Tibial nerve (tissue), 4 donors: Measurements from ENCODE around the gene TOM1L2. TPM values are rescaled to one million over a fixed set of nuclear protein-coding genes. Genes with fewer than 3 reads are reported as not detected.

Experiments
- DNase-seq, 2 donors: peaks; one replicate each; pipeline ENCODE4 v3.0.0-alpha.2; 2019; ENCODE audit warnings: low spot score in 2 of 2
- H3K27ac ChIP-seq, 4 donors: fragments of 200-600 bp; sonication (generic) in 3 of 4; one replicate each; pipeline ENCODE4 v1.5.1; 2017 to 2019; ENCODE audit warnings: mild to moderate bottlenecking in 1 of 4
- H3K27me3 ChIP-seq, 2 donors: fragments of 200-600 bp; sonication (generic) in 1 of 2; one replicate each; pipeline versions ENCODE4 v1.5.1 to v1.6.0; 2017 to 2019
- H3K36me3 ChIP-seq, 3 donors: fragments of 200-600 bp; sonication (generic); one replicate each; pipeline ENCODE4 v1.5.1; 2018 to 2019
- H3K4me1 ChIP-seq, 4 donors: fragments of 200-600 bp; sonication (generic) in 3 of 4; one replicate each; pipeline ENCODE4 v1.5.1; 2017 to 2019
- H3K4me3 ChIP-seq, 4 donors: fragments of 200-600 bp; sonication (generic) in 3 of 4; one replicate each; pipeline ENCODE4 v1.5.1; 2017 to 2019; ENCODE audit warnings: mild to moderate bottlenecking in 1 of 4, moderate library complexity in 1 of 4
- H3K9me3 ChIP-seq, 4 donors: fragments of 200-600 bp; sonication (generic) in 3 of 4; one replicate each; pipeline ENCODE4 v1.5.1; 2017 to 2019
- CTCF ChIP-seq, 5 experiments: fragments of 200-600 bp in 3 of 5; fragments of 450-650 bp in 2 of 5; sonication (generic) in 3 of 5; IDR thresholded peaks; one replicate each; pipeline ENCODE4 v1.5.1; 2016 to 2019; ENCODE audit warnings: antibody characterized with exemption in 5 of 5, mild to moderate bottlenecking in 3 of 5, moderate library complexity in 2 of 5
- EP300 ChIP-seq, 2 donors: sonication (generic); formaldehyde crosslinking; IDR thresholded peaks; one replicate each; pipeline ENCODE4 v1.6.1; 2017; ENCODE audit warnings: antibody characterized with exemption in 2 of 2, mild to moderate bottlenecking in 1 of 2
- POLR2A ChIP-seq, 2 donors: fragments of 450-650 bp; IDR thresholded peaks; one replicate each; pipeline ENCODE4 v1.6.1; 2017; ENCODE audit warnings: antibody characterized with exemption in 2 of 2, mild to moderate bottlenecking in 2 of 2, moderate library complexity in 2 of 2
- WGBS, 2 donors: methylation state at CpG; one replicate each; pipeline ENCODE4 v1.1.5; 2018; 5-methylcytosine and 5-hydroxymethylcytosine counted together
- total RNA-seq, 4 donors: library from RNA; depleted of rRNA; stranded (reverse); fragments of >200 nt; gene quantifications; one replicate each; pipeline ENCODE4 v1.1.0, GENCODE V29; 2016

Gene TOM1L2
- total RNA-seq, 4 donors from 2014 or later, result 83.4 to 109 (median 96.8) TPM

GRCh38 chr17:17938388-17939107 is 33.7 kb downstream of the TOM1L2 start:
- no peaks in the 10 kb centered on the region for H3K27me3 ChIP-seq
- no peak for DNase-seq
- no peaks in the 10 kb centered on the region for H3K9me3 ChIP-seq
- no peak overlapping the region for H3K4me3 ChIP-seq
- no peak for TF ChIP-seq EP300 (IDR thresholded peaks at IDR 0.05)
- no peak for TF ChIP-seq CTCF (IDR thresholded peaks at IDR 0.05)
- no peak for TF ChIP-seq POLR2A (IDR thresholded peaks at IDR 0.05)
- H3K36me3 ChIP-seq, result no peaks in the 10 kb centered on the region
- peak overlapping the region in 3 of 4 donors; percentile 20 to 86 (median 83) for H3K27ac ChIP-seq
- H3K4me1 ChIP-seq, result peaks cover 0 to 99% (median 62%) of the 10 kb centered on the region in 4 donors
- WGBS, 2 donors, result 84 to 93% methylated on average over 8 of the region's 8 CpGs

- Histone ChIP-seq H3K4me1 (peaks cover 0 to 99% (median 59%) of the 10 kb centered on the region in 4 donors), H3K4me3 (no peak overlapping the region), H3K9me3 (no peaks in the 10 kb centered on the region), H3K27ac (peak overlapping the region in 3 of 4 donors; percentile 20 to 86 (median 83)), H3K36me3 (no peaks in the 10 kb centered on the region), H3K27me3 (no peaks in the 10 kb centered on the region)
- 80 to 84% methylated on average over 5 of the region's 5 CpGs for WGBS, 2 donors
- TF ChIP-seq CTCF (IDR thresholded peaks at IDR 0.05), result no peak
- TF ChIP-seq EP300 (IDR thresholded peaks at IDR 0.05), result no peak
- no peak for TF ChIP-seq POLR2A (IDR thresholded peaks at IDR 0.05)
- no peak for DNase-seq
Measured at GRCh38 chr17:17937958-17938357, 34.2 kb downstream of the TOM1L2 start.

- DNase-seq, result no peak
- no peaks in the 10 kb centered on the region for H3K9me3 ChIP-seq
- TF ChIP-seq CTCF (IDR thresholded peaks at IDR 0.05), result no peak
- TF ChIP-seq POLR2A (IDR thresholded peaks at IDR 0.05), result no peak
- TF ChIP-seq EP300 (IDR thresholded peaks at IDR 0.05), result no peak
- H3K36me3 ChIP-seq, result no peaks in the 10 kb centered on the region
- 61 to 62% methylated on average over 4 of the region's 4 CpGs for WGBS, 2 donors
- H3K27me3 ChIP-seq, result no peaks in the 10 kb centered on the region
- H3K27ac ChIP-seq, result peak overlapping the region in 3 of 4 donors; percentile 20 to 86 (median 83)
- H3K4me3 ChIP-seq, result no peak overlapping the region
- H3K4me1 ChIP-seq, result peaks cover 0 to 98% (median 56%) of the 10 kb centered on the region in 4 donors
Measured at GRCh38 chr17:17937201-17937853, 34.9 kb downstream of the TOM1L2 start.

GRCh38 chr17:17935321-17936271 is 36.6 kb downstream of the TOM1L2 start:
- WGBS, 2 donors, result 39 to 42% methylated on average over 6 of the region's 6 CpGs
- no peak overlapping the region for H3K4me3 ChIP-seq
- no peak for TF ChIP-seq CTCF (IDR thresholded peaks at IDR 0.05)
- no peak for TF ChIP-seq EP300 (IDR thresholded peaks at IDR 0.05)
- no peak for TF ChIP-seq POLR2A (IDR thresholded peaks at IDR 0.05)
- no peaks in the 10 kb centered on the region for H3K9me3 ChIP-seq
- DNase-seq, result peak in 1 of 2 donors; percentile 53
- no peaks in the 10 kb centered on the region for H3K36me3 ChIP-seq
- peak overlapping the region in 2 of 4 donors; percentile 83 to 86 for H3K27ac ChIP-seq
- peaks cover 0 to 97% (median 53%) of the 10 kb centered on the region in 4 donors for H3K4me1 ChIP-seq
- H3K27me3 ChIP-seq, result no peaks in the 10 kb centered on the region
